ENCODE measurements around the gene RNF111.

GRCh38 chr15:59069430-59069829 is 82.0 kb downstream of the RNF111 start:
- TF ChIP-seq POLR2A (IDR thresholded peaks at IDR 0.05; ENCODE audit: low read depth, low read length), result no peak
- TF ChIP-seq POLR2AphosphoS5 (IDR thresholded peaks at IDR 0.05; ENCODE audit: low read depth, low read length), result no peak
- no peak for TF ChIP-seq TAF1 (IDR thresholded peaks at IDR 0.05; ENCODE audit: low read depth, low read length)
- no peak for TF ChIP-seq SPI1 (IDR thresholded peaks at IDR 0.05; ENCODE audit: low read depth, low read length)
- TF ChIP-seq PAX5 (IDR thresholded peaks at IDR 0.05; ENCODE audit: insufficient read depth, low read length, severe bottlenecking), result no peak
